GM10248 (cell line): Measurements from ENCODE around the gene CAMK2A.

Source experiments
- CTCF ChIA-PET: fragments of 300-600 bp; sonication (Branson Sonifier 250); formaldehyde crosslinking; extraction: SDS; loops from one replicate; lab custom pipeline; 2021; ENCODE audit warnings: antibody characterized with exemption; lab: Yijun Ruan, JAX
- POLR2A ChIA-PET: fragments of 350-650 bp; sonication (Branson Sonifier 250); formaldehyde crosslinking; extraction: SDS; loops from one replicate; lab custom pipeline; 2020; ENCODE audit warnings: antibody characterized with exemption; lab: Yijun Ruan, JAX
- DNase-seq: peaks from one replicate; pipeline ENCODE4 v3.0.0; 2012; ENCODE audit errors: extremely low spot score
- CTCF ChIP-seq: IDR thresholded peaks from 2 replicates; pipeline ENCODE4 v1.5.1; 2012; ENCODE audit warnings: mild to moderate bottlenecking, low read depth; ENCODE audit errors: extremely low read depth, missing control alignments, control extremely low read depth

The CAMK2A gene

GRCh38 chr5:150196514-150196913 is 93.1 kb downstream of the CAMK2A start:
- ChIA-PET CTCF (interaction anchor here (1.0 to 1.7 kb wide), 4 partner anchors 8 to 51 kb away, joined by 3 to 5 read pairs (median 4); no protein-coding TSS in a partner anchor), POLR2A (interaction anchor here (0.8 kb wide), 1 partner anchor 217 kb away, joined by 3 read pairs; no protein-coding TSS in a partner anchor)
- no peak for TF ChIP-seq CTCF
- DNase-seq, result no peak

- TF ChIP-seq CTCF, result no peak
- POLR2A ChIA-PET, result no interaction called here
Observed at GRCh38 chr5:150195736-150196485, 93.7 kb downstream of the CAMK2A start.

DNA sequence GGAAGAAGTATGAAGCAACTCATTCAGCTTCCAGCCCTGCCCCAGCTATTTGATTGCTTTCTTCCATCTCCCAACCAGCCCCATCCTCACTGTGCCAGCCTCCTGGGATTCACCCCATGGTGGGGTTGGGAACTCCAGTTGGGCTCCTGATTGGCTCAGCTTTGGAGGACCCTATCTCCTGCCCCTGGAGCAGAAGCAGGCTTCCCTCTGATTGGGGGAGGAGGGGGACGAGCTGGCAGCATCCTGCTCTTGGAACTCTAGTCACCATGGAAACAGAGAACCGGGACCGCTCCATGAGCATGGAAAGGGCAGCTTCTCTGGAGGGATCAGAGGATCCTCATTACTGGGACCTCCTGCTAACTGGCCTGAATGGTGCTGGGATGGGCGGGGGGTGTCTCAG is 97.1 kb downstream of the CAMK2A start:
- TF ChIP-seq CTCF, result no peak
- CTCF ChIA-PET, result interaction anchor here (1.0 to 2.3 kb wide), 3 partner anchors 14 to 80 kb away, joined by 3 to 6 read pairs (median 5); no protein-coding TSS in a partner anchor
- POLR2A ChIA-PET, result no interaction called here
- no peak for DNase-seq

More at GRCh38 chr5:150195736-150196485, 93.7 kb downstream of the CAMK2A start:
- CTCF ChIA-PET, result interaction anchor here (0.8 to 1.7 kb wide), 6 partner anchors 8 to 50 kb away, joined by 3 to 5 read pairs (median 3); no protein-coding TSS in a partner anchor
- DNase-seq, result no peak

GRCh38 chr5:150190987-150191386 is 98.6 kb downstream of the CAMK2A start:
- ChIA-PET POLR2A (no interaction called here), CTCF (no interaction called here)
- DNase-seq, result no peak
- TF ChIP-seq CTCF, result no peak

DNA sequence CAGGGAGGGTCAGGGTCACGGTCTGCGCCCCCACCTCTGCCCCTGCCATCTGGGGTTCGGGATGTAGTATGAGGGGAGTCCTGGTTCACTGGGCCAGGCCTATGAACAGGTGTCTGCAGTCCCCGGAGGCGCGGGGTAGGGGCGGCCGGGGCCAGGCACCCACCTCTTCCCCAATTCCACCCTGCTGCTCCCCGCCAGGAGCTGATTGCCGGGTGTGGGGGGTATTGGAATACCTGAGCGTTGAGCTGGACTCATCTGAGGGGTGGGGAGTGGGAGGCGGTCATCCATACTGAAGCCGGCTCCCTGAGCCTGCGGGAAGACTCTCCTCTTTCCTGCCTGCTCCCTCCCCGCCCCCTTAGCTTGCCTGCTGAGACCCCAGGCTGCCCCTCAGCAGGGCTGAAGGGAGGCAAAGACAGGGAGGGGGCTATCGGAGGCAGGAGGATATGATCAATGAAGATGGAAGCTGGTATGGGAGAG is 99.0 kb downstream of the CAMK2A start:
- ChIA-PET CTCF (interaction anchor here (0.7 kb wide), 1 partner anchor 11 kb away, joined by 3 read pairs; no protein-coding TSS in a partner anchor), POLR2A (no interaction called here)
- no peak for DNase-seq
- TF ChIP-seq CTCF, result no peak

DNA sequence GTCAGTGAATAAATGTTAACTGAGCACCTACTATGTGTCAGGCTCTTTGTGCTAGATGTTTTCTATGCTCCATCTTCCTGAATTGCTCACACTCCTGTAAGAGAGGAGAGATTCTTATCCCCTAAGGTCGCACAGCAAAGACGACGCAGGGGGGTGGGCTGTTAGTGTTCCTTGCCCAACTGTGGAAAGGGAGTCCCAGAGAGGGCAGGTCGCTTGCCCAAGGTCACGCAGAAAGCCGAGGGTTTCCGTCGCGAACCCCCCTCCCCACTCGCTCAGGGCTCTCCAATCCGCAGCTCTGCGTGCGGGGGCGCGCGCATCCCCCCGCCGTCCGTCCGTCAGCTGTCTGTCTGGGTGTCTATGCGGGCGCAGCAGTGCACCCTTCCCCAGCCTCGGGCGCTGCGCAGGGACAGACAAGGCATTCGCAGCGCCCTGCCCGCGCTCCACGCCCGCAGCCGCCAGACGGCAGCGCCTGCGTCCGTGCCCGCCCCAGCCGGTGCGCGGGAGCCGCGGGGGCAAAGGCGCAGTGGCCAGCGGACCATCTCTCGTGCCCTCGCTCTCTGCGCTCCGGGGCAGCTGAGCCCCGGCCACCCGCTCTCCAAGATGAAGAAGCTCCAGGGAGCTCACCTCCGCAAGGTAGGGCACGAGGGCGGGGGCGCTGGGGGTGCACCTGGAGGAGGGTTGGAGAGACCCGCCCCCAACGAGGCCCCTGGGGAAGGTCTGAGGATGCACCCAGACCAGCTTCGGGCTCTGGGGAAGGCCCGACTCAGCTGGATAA is 99.7 kb downstream of the CAMK2A start, which contains the start of gene SLC6A7:
Gene SLC6A7 (plus strand): TSS at position 335 of the 775 bp plus-strand sequence. CDS start 266 bp downstream, at position 601.
- TF ChIP-seq CTCF, result no peak
- POLR2A ChIA-PET, result no interaction called here
- CTCF ChIA-PET, result interaction anchor here (0.7 kb wide), 1 partner anchor 12 kb away, joined by 3 read pairs; no protein-coding TSS in a partner anchor
- DNase-seq, result no peak
